Measurements from ENCODE around the gene FUZ.
"Not testable (repeated sequence)": the region's sequence is repeated elsewhere in the genome, so short reads cannot be mapped to it uniquely, and the experiment has no call there.

The FUZ gene

GRCh38 chr19:49830766-49831165 lies 17.7 kb upstream of the FUZ start:
- no peak for DNase-seq (ENCODE audit: low read depth)

DNA sequence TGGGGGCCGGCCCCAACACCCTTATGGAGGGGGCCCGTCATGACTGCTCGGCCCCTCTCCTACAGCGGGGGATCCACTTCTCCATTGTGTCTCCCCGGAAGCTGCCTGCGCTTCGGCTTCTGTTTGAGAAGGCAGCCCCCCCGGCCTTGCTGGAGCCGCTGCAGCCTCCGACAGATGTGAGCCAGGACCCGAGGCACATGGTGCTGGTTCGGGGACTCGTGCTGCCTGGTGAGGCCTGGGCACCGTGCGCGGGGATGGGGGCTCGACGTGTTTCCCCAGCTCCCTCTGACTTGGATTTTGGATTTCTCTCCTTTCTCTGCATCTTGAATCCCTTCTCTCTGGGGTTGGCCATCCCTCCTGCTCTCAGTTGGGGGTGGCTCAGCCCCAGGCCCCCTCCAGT lies 16.6 kb upstream of the FUZ start:
- DNase-seq (ENCODE audit: low read depth) = no peak

GRCh38 chr19:49829200-49829599 lies 16.1 kb upstream of the FUZ start:
- DNase-seq (ENCODE audit: low read depth) = no peak

GRCh38 chr19:49827034-49827433 lies 13.9 kb upstream of the FUZ start:
- no peak for DNase-seq (ENCODE audit: low read depth)

- no peak for DNase-seq (ENCODE audit: low read depth)
These were observed 11.6 kb upstream of the FUZ start for GRCh38 chr19:49824662-49825061.

DNA sequence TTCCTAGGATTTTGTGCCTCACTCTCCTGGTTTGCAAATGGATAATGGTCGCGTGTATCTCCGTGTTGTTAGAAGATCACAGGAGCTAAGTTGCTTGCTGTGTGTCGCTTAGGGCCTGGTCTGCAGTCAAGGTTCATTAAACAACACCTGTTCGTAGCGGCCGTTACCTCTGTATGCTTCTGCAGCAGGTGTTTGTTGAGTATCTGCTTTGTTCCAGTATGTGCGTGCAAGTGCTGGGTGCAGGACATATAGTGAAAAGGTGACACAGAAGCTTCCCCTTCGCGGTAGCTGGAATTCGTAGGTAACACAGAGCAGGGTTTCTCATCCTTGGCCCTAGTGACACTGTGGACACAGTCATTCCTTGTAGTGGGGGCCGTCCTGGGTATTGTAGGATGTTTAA lies 10.4 kb upstream of the FUZ start:
- no peak for DNase-seq (ENCODE audit: low read depth)

- no peak for DNase-seq (ENCODE audit: low read depth)
These were observed 7.0 kb upstream of the FUZ start for GRCh38 chr19:49820125-49820524.

GRCh38 chr19:49819452-49820115 lies 6.5 kb upstream of the FUZ start:
- DNase-seq (ENCODE audit: low read depth) = not testable (repeated sequence)

DNA sequence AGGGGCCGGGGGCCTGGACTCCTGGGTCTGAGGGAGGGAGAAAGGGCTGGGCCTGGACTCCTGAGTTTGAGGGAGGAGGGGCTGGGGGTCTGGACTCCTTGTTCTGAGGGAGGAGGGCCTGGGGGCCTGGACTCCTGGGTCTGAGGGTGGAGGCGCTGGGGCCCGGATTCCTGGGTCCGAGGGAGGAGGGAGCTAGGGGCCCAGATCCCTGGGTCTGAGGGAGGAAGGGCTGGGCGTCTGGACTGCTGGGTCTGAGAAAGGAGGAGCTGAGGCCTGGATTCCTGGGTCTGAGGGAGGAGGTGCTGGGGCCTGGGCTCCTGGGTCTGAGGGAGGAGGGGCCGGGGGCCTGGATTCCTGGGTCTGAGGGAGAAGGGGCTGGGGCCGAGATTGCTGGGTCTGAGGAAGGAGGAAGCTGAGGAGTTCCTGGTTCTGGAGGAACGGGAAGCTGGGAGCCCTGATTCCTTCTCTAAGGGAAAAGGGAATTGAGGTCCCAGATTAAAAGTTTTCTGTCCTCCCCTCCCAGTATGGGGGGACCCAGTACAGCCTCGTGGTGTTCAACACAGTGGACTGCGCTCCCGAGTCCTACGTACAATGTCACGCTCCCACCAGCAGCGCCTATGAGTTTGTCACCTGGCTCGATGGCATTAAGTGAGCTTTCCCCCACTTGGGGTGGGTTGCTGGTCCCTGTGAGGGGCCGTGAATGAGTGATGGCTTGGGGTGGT lies 5.7 kb upstream of the FUZ start:
- no peak for DNase-seq (ENCODE audit: low read depth)

DNA sequence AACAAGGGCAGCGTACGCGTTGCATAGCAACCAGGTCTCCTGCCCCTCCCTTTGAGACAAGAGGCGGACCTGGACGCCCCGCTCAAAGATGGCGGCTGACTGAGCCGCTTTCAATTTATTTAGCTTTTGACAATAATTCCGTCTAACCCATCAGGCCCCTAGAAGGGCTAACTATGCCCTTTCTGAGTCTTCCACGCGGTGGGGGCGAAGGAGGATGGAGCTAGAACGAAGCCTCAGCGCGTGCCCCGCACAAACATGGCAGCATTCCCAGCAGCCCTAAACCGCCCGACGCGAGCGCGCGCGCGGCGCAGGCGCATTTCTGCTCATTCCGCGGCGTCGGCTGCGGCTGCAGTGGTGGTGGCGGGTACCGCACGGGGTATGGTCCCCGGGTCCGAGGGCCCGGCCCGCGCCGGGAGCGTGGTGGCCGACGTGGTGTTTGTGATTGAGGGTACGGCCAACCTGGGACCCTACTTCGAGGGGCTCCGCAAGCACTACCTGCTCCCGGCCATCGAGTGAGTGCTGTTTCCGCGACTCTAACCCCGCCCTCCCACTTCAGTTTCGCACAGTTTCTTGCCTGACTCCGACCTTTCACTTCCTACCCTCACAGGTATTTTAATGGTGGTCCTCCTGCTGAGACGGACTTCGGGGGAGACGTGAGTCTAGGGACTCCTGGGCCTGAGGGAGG lies 5.0 kb upstream of the FUZ start, which contains the start of gene MED25:
MED25 (plus strand) TSS at position 326 of the 685 bp plus-strand sequence; CDS start at position 379, 53 bp downstream.
- peak; percentile 72 for DNase-seq (ENCODE audit: low read depth)

DNA sequence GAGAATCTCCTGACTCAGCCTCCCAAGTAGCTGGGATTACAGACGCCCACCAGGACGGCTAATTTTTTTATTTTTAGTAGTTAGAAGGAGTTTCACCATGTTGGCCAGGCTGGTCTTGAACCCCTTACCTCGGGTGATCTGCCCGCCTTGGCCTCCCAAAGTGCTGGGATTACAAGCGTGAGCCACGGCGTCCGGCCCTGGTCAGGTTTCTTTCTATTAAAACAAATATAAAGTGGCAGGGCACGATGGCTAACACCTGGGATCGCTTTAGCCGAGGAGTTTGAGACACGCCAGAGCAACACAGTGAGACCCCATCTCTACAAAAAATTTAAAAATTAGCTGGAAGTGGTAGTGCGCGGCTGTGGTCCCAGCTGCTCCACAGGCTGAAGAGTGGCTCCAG lies 3.5 kb upstream of the FUZ start:
- no peak for DNase-seq (ENCODE audit: low read depth)

DNA sequence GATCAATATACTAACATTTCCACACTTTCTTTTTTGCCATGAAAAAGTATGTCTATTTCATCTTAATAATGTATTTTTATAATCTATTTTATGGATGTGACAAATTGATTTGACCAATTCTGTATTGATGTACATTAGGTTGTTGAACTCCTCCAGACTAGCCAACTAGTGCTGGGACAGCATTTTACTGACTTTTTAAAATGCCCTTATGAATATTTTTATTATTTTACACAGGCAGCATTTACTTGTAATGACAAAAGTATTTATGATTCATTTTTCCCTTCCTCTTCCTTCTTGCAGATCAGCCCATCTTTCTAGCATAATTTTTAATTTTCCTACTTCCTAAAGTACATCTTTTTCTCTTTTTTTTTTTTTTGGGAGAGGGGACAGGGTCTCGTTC lies 918 bp upstream of the FUZ start:
- DNase-seq (ENCODE audit: low read depth) = no peak

GRCh38 chr19:49812452-49812996 lies 568 bp downstream of the FUZ start:
- DNase-seq (ENCODE audit: low read depth) = no peak

DNA sequence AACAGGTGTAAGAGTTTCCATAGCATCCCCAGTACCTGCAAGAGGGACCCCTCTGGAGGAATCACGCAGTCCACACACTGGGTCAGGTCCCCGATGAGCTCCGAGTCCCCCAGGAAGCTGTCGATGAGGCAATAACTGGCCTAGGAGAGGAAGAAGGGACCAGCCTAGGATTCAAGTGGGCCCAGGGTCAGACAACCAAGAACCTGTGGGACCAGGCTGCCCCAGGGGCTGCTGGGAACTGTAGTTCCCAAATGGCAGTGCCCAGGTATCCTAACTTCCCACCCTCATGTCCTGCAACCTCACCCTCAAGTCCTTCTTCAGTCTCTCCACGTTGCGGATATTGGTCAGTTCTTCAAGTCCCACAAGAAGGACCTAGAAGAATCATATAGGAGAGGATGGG lies 1.8 kb downstream of the FUZ start:
- no peak for DNase-seq (ENCODE audit: low read depth)

DNA sequence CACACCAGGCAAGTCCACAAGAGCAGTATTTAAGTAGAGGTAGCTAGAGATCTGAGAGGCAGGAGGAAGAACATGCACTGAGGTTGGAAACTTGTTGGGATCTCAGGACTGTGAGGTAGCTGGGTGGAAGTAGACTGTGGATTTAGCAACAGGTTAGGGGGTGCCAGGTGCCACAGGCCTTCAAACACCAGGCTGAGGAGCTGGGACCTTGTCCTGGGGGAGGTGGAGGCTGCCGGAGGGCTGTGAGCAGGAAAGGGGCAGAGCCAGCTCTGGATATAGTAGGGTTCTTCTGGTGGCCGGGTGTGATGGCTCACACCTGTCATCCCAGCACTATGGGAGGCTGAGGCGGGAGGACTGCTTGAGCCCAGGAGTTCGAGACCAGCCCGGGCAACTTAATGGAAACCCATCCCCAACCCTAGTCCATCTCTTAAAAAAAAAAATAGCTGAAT lies 3.1 kb downstream of the FUZ start:
- no peak for DNase-seq (ENCODE audit: low read depth)

DNA sequence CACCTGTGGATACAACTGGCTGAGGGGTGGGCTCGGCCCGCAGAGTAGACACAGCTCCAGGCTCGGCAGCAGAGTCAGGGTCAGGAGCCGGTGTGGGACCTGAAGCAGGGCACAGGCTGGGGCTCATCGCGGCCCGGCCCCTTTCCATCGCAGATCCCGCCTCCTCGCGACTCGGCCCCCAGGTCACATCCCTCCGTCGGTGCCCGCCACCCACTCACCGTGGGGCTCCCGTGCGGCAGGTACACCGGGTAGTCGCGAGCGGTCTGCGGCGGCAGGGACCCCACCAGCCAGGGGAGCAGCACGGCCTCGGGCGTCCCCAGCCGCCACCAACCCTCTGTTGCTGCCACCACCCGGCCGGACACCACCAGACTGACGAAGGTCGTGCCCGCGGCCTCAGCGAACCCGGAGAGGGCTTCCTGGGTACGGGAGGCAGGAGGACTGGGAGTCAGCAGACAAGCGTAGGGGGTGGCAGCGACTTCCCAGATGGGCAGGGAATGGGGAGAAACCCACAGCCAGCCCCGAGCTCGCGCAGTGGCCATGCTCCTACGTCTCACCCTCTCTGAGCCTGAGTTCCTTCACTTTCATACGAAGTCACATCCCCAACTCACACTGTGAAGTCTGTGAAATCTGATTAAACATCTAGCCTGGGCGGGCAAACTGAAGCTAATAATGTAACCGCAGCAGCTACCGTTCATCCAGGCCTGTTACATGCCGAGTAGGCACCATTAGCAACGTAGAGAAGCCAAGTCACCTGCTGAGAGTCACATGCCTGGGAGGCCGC lies 3.7 kb downstream of the FUZ start:
- DNase-seq (ENCODE audit: low read depth) = peak; percentile 18

DNA sequence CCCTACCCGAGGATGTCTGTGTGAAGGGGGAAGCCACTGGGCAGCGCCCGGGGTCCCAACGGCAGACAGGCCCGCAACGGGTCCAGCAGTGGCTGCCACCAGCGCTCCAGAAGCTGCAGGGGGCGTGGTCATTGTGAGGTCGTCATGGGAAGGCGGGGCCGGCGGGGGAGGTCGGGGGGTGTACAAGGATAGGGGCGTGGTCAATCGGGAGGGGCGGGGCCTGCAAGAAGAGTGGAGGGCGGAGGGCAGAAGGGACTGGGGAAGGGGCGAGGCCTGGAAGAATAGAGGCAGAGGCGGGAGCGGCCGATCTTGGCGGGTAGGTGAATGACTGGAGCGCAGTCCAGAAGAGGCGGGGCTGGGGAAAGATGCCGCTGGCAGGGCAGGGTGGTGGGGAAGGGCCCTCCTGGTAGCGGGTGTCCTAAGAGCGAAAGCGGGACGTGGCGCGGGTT lies 4.4 kb downstream of the FUZ start:
- peak; percentile 82 for DNase-seq (ENCODE audit: low read depth)

- no peak for DNase-seq (ENCODE audit: low read depth)
These were observed 5.0 kb downstream of the FUZ start for GRCh38 chr19:49807904-49808675.

- no peak for DNase-seq (ENCODE audit: low read depth)
These were observed 5.8 kb downstream of the FUZ start for GRCh38 chr19:49807058-49807903.

DNA sequence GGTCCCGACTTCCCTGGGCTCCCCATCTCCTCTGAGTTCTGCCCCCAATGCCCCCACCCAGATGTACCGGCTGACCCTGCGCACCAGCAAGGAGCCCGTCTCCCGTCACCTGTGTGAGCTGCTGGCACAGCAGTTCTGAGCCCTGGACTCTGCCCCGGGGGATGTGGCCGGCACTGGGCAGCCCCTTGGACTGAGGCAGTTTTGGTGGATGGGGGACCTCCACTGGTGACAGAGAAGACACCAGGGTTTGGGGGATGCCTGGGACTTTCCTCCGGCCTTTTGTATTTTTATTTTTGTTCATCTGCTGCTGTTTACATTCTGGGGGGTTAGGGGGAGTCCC lies 6.5 kb downstream of the FUZ start:
- no peak for DNase-seq (ENCODE audit: low read depth)

All from stimulated activated CD8-positive, alpha-beta memory T cell treated with anti-CD3 and anti-CD28 coated beads, Interleukin-15, amount 100 ng/mL, for 1 hour (primary cell).